Lower leg skin (tissue), 4 donors: Measurements from ENCODE around the gene KIR3DL2. TPM values are rescaled to one million over a fixed set of nuclear protein-coding genes. Genes with fewer than 3 reads are reported as not detected.
"Not testable (repeated sequence)": the region's sequence is repeated elsewhere in the genome, so short reads cannot be mapped to it uniquely, and the experiment has no call there.

Experiments used
- DNase-seq, 2 donors: peaks; one replicate each; pipeline ENCODE4 v3.0.0-alpha.2; 2019; ENCODE audit warnings: low spot score in 2 of 2
- H3K4me3 ChIP-seq: fragments of 200-600 bp; sonication (generic); 2 replicates; pipeline ENCODE4 v1.5.1; 2017; ENCODE audit warnings: mild to moderate bottlenecking, low read depth; ENCODE audit not compliant: poor library complexity, severe bottlenecking
- POLR2A ChIP-seq, 2 donors: fragments of 450-650 bp; IDR thresholded peaks; one replicate each; pipeline ENCODE4 v1.6.1; 2016 to 2017; ENCODE audit warnings: antibody characterized with exemption in 2 of 2, mild to moderate bottlenecking in 1 of 2, moderate library complexity in 1 of 2
- WGBS, 2 donors: methylation state at CpG; one replicate each; pipeline ENCODE4 v1.1.5; 2018; 5-methylcytosine and 5-hydroxymethylcytosine counted together
- intact Hi-C: fragments of 100-400 bp; cut with DNase I; formaldehyde crosslinking; loops from one replicate; pipeline ENCODE4 v1.15.0; 2023; ENCODE audit warnings: low total_unique reads
- total RNA-seq, 4 donors: library from RNA; depleted of rRNA; stranded (reverse); fragments of >200 nt; gene quantifications; one replicate each; pipeline ENCODE4 v1.1.0, GENCODE V29; 2016
- TF ChIP-seq, protein P1 (sequence below), 3 donors: fragments of 450-650 bp; IDR thresholded peaks; one replicate each; pipeline ENCODE4 v1.5.1; 2016; ENCODE audit warnings: antibody characterized with exemption in 3 of 3, mild to moderate bottlenecking in 3 of 3, moderate library complexity in 2 of 3

KIR3DL2 gene
- total RNA-seq, 4 donors from 2014 or later, result 0.19 TPM; not detected in 3

DNA sequence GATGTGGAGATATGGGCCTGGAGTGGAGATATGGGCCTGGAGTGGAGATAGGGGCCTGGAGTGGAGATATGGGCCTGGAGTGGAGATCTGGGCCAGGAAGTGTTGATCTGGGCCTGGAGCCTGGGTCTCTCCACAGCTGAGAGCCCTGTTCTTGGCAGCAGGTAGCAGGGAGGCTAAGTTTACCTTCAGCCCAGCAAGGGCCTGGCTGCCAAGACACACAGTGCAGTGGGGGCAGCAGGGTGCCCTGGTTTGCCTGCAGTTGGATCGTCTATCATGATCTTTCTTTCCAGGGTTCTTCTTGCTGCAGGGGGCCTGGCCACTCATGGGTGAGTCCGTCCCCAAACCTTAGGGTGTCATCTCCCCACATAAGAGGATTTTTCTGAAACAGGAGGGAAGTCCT is 687 bp downstream of the KIR3DL2 start:
- no peak overlapping the region for H3K4me3 ChIP-seq
- WGBS, 2 donors, result 63 to 100% methylated on average over 1 to 2 of the region's 2 CpGs
- no peak for DNase-seq
- TF ChIP-seq, protein P1, sequence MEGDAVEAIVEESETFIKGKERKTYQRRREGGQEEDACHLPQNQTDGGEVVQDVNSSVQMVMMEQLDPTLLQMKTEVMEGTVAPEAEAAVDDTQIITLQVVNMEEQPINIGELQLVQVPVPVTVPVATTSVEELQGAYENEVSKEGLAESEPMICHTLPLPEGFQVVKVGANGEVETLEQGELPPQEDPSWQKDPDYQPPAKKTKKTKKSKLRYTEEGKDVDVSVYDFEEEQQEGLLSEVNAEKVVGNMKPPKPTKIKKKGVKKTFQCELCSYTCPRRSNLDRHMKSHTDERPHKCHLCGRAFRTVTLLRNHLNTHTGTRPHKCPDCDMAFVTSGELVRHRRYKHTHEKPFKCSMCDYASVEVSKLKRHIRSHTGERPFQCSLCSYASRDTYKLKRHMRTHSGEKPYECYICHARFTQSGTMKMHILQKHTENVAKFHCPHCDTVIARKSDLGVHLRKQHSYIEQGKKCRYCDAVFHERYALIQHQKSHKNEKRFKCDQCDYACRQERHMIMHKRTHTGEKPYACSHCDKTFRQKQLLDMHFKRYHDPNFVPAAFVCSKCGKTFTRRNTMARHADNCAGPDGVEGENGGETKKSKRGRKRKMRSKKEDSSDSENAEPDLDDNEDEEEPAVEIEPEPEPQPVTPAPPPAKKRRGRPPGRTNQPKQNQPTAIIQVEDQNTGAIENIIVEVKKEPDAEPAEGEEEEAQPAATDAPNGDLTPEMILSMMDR (IDR thresholded peaks at IDR 0.05), result no peak
- TF ChIP-seq POLR2A (IDR thresholded peaks at IDR 0.05), result no peak
- intact Hi-C loops, result no loop called here

DNA sequence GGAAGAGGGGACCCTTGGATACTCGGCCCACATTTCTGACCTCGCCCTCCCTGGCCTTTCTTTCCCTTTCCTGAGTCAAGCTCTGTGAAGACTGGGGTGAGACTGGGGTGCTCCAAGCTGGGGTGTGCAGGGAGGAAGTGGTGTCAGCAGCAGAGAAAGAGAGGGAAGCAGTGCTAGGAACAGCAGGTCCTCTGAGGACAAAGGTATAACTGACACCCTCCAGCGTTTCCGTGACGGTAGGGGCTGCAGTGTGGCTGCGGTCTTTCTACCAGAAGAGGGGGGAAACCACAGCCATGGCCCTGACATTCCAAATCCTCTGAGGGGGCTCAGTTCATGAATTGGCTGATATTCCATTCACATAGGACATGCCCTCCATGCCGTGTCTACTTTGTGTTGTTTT is 1.1 kb downstream of the KIR3DL2 start:
- TF ChIP-seq POLR2A (IDR thresholded peaks at IDR 0.05), result no peak
- no peak for DNase-seq
- intact Hi-C loops, result no loop called here
- 80 to 86% methylated on average over 7 of the region's 7 CpGs for WGBS, 2 donors
- H3K4me3 ChIP-seq, result no peak overlapping the region

DNA sequence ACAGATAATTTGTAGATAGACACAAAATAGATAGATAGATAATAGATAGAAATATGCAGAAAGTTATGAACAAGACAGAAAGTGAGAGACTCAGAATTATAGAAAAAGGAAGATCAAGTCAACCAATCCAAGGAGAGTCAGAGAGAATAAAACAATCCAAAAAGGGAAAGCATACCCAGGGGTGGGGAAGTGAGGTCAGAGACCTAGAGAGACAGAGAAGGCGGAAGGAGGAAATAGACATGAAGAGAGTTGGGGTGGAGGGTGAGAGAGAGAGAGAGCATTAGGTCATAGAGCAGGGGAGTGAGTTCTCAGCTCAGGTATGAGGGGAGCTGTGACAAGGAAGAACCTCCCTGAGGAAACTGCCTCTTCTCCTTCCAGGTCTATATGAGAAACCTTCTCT is 5.0 kb downstream of the KIR3DL2 start:
- WGBS, 2 donors, result 50% methylated on average over 1 of the region's 1 CpG
- DNase-seq, intact Hi-C loops, H3K4me3 ChIP-seq: not testable (repeated sequence)

DNA sequence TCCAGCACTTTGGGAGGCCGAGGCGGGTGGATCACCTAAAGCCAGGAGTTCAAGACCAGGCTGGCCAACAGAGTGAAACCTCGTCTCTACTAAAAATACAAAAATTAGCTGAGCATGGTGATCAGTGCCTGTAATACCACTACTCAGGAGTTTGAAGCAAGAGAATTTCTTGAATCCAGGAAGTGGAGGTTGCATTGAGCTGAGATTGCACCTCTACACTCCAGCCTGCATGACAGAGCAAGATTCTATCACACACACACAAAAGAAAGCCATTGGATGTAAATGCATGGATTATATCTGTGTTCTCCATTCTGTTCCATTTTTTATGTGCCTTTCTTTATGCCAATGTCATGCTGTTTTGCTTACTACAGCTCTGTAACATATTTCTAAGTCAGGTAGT is 8.2 kb downstream of the KIR3DL2 start:
- intact Hi-C loops, DNase-seq, H3K4me3 ChIP-seq: not testable (repeated sequence)
- WGBS, 2 donors, result 76 to 82% methylated on average over 3 of the region's 3 CpGs

DNA sequence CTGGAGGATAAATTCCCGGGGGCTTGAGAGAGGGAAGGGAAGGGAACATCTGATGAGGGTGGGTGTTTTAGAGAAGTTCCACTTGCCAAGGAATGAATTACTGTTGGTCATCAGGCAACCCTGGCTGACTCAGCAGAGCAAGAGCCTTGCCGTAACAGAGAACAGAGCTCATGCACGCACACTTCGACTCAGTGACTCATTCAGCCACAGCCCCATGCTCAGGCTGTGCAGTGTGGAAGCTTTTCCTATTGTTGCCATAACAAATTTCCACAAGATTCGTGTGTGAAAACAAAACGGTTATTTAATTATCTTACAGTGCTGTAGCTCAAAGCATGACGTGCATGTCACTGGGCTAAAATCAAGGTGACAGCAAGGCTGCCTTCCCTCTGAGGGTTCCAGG is 9.2 kb downstream of the KIR3DL2 start:
- WGBS, 2 donors, result 66 to 70% methylated on average over 7 of the region's 7 CpGs

DNA sequence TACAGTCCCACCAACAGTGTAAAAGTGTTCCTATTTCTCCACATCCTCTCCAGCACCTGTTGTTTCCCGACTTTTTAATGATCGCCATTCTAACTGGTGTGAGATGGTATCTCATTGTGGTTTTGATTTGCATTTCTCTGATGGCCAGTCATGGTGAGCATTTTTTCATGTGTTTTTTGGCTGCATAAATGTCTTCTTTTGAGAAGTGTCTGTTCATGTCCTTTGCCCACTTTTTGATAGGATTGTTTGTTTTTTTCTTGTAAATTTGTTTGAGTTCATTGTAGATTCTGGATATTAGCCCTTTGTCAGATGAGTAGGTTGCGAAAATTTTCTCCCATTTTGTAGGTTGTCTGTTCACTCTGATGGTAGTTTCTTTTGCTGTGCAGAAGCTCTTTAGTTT is 13.2 kb downstream of the KIR3DL2 start:
- intact Hi-C loops, DNase-seq, H3K4me3 ChIP-seq: not testable (repeated sequence)
- WGBS, 2 donors, result 89 to 100% methylated on average over 2 of the region's 3 CpGs

More for the DNA sequence above, 9.2 kb downstream of the KIR3DL2 start:
- H3K4me3 ChIP-seq, DNase-seq, intact Hi-C loops: not testable (repeated sequence)

DNA sequence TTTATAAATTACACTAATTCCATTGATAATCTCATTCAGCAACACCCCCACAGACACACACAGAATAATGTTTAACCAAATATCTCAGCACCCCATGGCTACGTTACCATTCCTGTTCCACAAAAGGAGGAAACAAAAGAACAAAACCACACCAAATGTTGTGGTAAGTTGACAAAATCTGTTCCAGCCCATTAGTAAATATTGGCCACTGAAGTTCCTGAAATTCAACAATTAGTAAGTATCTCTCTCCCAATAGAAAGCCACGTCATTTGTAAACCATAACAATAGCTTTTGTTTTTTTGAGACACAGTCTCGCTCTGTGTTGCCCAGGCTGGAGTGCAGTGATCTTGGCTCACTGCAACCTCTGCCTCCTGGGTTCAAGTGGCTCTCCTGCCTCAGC is 21.5 kb downstream of the KIR3DL2 start:
- DNase-seq, result no peak
- no peak for TF ChIP-seq POLR2A (IDR thresholded peaks at IDR 0.05)
- TF ChIP-seq, protein P1 (IDR thresholded peaks at IDR 0.05), result no peak
- H3K4me3 ChIP-seq, result no peak overlapping the region
- intact Hi-C loops, result no loop called here
- WGBS, 2 donors, result 69 to 72% methylated on average over 3 of the region's 3 CpGs

DNA sequence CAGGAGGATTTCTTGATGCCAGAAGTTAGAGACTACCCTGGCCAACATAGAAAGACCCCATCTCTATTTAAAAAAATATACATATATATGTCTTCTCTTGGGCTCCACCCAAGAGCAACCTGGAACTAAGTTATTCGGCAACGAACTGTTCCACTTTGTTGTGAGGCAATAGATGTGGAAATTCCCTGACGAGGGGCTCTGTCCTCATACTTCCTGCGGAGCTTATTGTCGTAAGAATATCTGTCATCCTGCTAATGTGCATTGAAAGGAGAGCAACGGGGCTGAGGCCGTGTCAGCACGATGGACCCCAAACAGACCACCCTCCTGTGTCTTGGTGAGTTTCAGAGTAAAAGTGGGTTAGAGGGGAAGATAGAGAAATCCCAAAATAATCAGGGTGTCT is 23.7 kb downstream of the KIR3DL2 start, which contains the start of gene FCAR:
Gene FCAR, plus strand, starts transcription at position 246 of the 400 bp plus-strand sequence. Its CDS starts 55 bp downstream, at position 301.
- intact Hi-C loops, result no loop called here
- no peak within 1 kb of the TSS for H3K4me3 ChIP-seq
- WGBS, 2 donors, result 69 to 70% methylated on average over 8 of the region's 8 CpGs

More for the DNA sequence above, 23.7 kb downstream of the KIR3DL2 start, which contains the start of gene FCAR:
- DNase-seq, result no peak
- TF ChIP-seq, protein P1 (IDR thresholded peaks at IDR 0.05), result no peak
- TF ChIP-seq POLR2A (IDR thresholded peaks at IDR 0.05), result no peak
